Left ventricle myocardium inferior (tissue), 1 donor: Measurements from ENCODE around the gene RNASEH2B. TPM values are rescaled to one million over a fixed set of nuclear protein-coding genes. Genes with fewer than 3 reads are reported as not detected.

Experiments
- DNase-seq: peaks from one replicate; pipeline ENCODE4 v3.0.0-alpha.2; 2020
- H3K27ac ChIP-seq: fragments of 200-600 bp; replicated peaks from 2 replicates; pipeline ENCODE4 v1.8.0; 2021
- H3K27me3 ChIP-seq: fragments of 200-600 bp; 2 replicates; pipeline ENCODE4 v1.8.0; 2021; ENCODE audit warnings: low read depth
- H3K36me3 ChIP-seq: fragments of 200-600 bp; 2 replicates; pipeline ENCODE4 v1.8.0; 2021
- H3K4me1 ChIP-seq: fragments of 200-600 bp; 2 replicates; pipeline ENCODE4 v1.8.0; 2021
- H3K4me3 ChIP-seq: fragments of 200-600 bp; 2 replicates; pipeline ENCODE4 v1.8.0; 2021; ENCODE audit warnings: mild to moderate bottlenecking, moderate library complexity
- H3K9me3 ChIP-seq: fragments of 200-600 bp; replicated peaks from 2 replicates; pipeline ENCODE4 v1.8.0; 2021
- CTCF ChIP-seq: fragments of 200-600 bp; IDR thresholded peaks from 2 replicates; pipeline ENCODE4 v1.8.0; 2021; ENCODE audit warnings: antibody characterized with exemption, mild to moderate bottlenecking, borderline replicate concordance
- intact Hi-C: fragments of 100-400 bp; cut with micrococcal nuclease; formaldehyde crosslinking; loops from one replicate; pipeline ENCODE4 v1.11.0; 2022
- total RNA-seq: library from RNA; stranded (reverse); fragmentation: NEBNext Ultra II Directional; extraction: Animal tissue kit (Norgen Biotek cat#: 25700); gene quantifications from one replicate; pipeline ENCODE4 v1.2.1, GENCODE V29; 2021
- donor health status: DM: no; HTN: yes; CAD: no; lungs with severe emphysema.

RNASEH2B gene
- total RNA-seq, 1 donor from 2014 or later, result 42.7 TPM

GRCh38 chr13:50887151-50887550 lies 22.4 kb upstream of the RNASEH2B start:
- no peak overlapping the region for H3K27ac ChIP-seq
- TF ChIP-seq CTCF, result no peak
- H3K4me1 ChIP-seq, result no peaks in the 10 kb centered on the region
- no peak for DNase-seq
- H3K9me3 ChIP-seq, result no peaks in the 10 kb centered on the region
- no peaks in the 10 kb centered on the region for H3K36me3 ChIP-seq
- no peak overlapping the region for H3K4me3 ChIP-seq
- no peaks in the 10 kb centered on the region for H3K27me3 ChIP-seq
- intact Hi-C loops, result no loop called here

GRCh38 chr13:50888362-50888761 lies 21.2 kb upstream of the RNASEH2B start:
- Histone ChIP-seq H3K4me3 (no peak overlapping the region), H3K4me1 (no peaks in the 10 kb centered on the region), H3K27ac (no peak overlapping the region), H3K9me3 (no peaks in the 10 kb centered on the region), H3K36me3 (no peaks in the 10 kb centered on the region), H3K27me3 (no peaks in the 10 kb centered on the region)
- no peak for DNase-seq
- no peak for TF ChIP-seq CTCF
- intact Hi-C loops, result no loop called here

DNA sequence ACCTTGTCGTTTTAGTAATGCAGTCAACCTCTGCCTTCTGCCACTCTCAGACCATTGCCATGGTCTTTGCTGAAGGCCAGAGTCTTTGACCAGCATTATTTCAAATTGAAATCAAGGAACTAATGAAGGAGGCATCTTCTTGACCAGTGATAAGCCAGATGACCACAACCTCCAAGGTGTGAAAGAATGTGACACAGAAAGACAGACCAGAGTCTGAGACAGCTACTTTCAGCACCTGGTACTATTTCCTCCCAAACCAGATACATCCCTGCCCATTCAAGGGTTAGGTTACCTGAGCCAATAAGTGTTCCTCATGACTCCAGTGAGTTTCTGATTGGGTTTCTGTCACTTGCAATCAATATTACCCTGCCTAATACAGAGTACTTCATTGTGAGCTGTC lies 20.3 kb upstream of the RNASEH2B start:
- no peak for TF ChIP-seq CTCF
- no peaks in the 10 kb centered on the region for H3K9me3 ChIP-seq
- no peak overlapping the region for H3K4me3 ChIP-seq
- peaks cover 6% of the 10 kb centered on the region for H3K4me1 ChIP-seq
- no peaks in the 10 kb centered on the region for H3K27me3 ChIP-seq
- H3K36me3 ChIP-seq, result no peaks in the 10 kb centered on the region
- H3K27ac ChIP-seq, result no peak overlapping the region
- intact Hi-C loops, result no loop called here
- DNase-seq, result no peak

DNA sequence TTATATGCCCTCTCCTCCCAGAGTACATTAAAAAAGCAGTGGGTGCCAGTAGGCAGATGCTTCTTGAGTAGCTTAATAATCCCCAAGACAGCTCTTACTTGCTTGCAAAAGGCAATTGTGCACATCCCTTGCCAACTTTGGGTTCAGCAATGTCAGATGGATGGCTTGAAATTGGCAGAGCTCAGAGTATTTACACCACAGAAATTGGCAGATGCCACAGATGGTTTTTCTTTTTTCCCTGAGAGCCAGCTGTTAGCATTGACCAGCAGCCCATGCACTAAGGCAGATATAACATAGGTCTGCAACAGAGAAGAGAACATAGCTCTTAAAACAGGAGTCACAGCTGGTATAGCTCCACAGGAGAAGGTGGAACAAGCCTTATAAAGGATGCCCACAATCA lies 18.4 kb upstream of the RNASEH2B start:
- Histone ChIP-seq H3K27me3 (no peaks in the 10 kb centered on the region), H3K36me3 (no peaks in the 10 kb centered on the region), H3K27ac (no peak overlapping the region), H3K4me3 (no peak overlapping the region), H3K9me3 (no peaks in the 10 kb centered on the region), H3K4me1 (peaks cover 8% of the 10 kb centered on the region)
- intact Hi-C loops, result no loop called here
- no peak for TF ChIP-seq CTCF
- DNase-seq, result no peak

GRCh38 chr13:50892210-50892944 lies 17.2 kb upstream of the RNASEH2B start:
- TF ChIP-seq CTCF, result no peak
- Histone ChIP-seq H3K4me1 (peaks cover 8% of the 10 kb centered on the region), H3K4me3 (no peak overlapping the region), H3K9me3 (no peaks in the 10 kb centered on the region), H3K27me3 (no peaks in the 10 kb centered on the region), H3K27ac (no peak overlapping the region), H3K36me3 (no peaks in the 10 kb centered on the region)
- intact Hi-C loops, result no loop called here
- no peak for DNase-seq
